ENCODE data around the gene RNF208. TPM values are rescaled to one million over a fixed set of nuclear protein-coding genes. Genes with fewer than 3 reads are reported as not detected.

The RNF208 gene
- total RNA-seq, 3 donors from 2014 or later, result 1.5 to 2.9 (median 1.8) TPM

DNA sequence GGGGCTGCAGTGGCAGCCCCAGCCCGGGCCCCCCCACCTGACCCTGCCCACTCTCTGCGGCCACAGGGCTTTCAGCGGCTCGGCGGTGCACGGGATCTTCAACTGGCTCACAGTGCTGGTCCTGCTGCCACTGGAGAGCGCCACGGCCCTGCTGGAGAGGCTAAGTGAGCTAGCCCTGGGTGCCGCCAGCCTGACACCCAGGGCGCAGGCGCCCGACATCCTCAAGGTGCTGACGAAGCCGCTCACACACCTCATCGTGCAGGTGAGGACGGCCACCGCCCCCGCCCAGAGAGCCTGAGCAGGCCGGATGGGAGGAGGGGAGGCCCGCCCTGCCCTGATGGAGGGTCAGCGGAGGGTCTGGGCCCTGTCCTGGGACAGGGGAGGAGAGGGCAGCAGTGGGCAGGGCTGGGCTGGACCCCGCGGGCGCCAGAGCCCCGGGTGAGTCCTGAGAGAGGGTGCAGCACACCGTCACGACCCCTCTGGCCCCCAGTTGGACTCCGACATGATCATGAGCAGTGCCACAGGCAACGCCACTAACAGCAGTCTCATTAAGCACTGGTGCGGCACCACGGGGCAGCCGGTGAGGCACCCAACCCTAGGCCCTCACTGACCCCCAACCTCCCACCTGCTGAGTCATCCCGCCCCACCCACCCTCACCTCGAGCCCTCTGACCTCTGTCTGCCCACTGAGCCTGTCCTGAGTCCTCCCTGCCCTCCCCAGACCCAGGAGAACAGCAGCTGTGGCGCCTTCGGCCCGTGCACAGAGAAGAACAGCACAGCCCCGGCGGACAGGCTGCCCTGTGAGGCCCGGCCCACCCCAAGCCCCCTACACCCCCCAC, 11.3 kb upstream of the RNF208 start:
- intact Hi-C loops (cut with DNase I; ENCODE audit: low total_unique reads), result loop anchor here (10.0 kb wide), 1 partner anchor 119 kb away; the partner anchor contains the start of gene DPP7
- peaks cover 0 to 21% of the 10 kb centered on the region in 2 donors for H3K4me1 ChIP-seq

DNA sequence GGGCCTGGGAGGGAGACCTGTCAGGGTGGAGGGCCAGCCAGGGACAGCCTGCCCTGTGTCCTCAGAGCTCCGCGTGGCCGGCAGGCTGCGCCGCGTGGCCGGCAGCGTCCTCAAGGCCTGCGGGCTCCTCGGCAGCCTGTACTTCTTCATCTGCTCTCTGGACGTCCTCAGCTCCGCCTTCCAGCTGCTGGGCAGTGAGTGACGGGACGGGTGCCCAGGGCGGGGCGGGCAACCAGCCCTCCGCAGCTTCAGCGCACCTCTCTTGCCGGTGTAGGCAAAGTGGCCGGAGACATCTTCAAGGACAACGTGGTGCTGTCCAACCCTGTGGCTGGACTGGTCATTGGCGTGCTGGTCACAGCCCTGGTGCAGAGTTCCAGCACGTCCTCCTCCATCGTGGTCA, 10.5 kb upstream of the RNF208 start:
- Histone ChIP-seq H3K27me3 (peaks cover 27 to 80% of the 10 kb centered on the region in 2 donors), H3K27ac (no peak overlapping the region), H3K4me1 (peaks cover 0 to 14% of the 10 kb centered on the region in 2 donors), H3K4me3 (no peak overlapping the region), H3K36me3 (no peaks in the 10 kb centered on the region), H3K9me3 (no peaks in the 10 kb centered on the region)
- DNase-seq (ENCODE audit: low spot score in 2 of 2), result no peak
- TF ChIP-seq POLR2AphosphoS5 (IDR thresholded peaks at IDR 0.05) (no peak), POLR2A (IDR thresholded peaks at IDR 0.05) (no peak)
- TF ChIP-seq, protein P1, sequence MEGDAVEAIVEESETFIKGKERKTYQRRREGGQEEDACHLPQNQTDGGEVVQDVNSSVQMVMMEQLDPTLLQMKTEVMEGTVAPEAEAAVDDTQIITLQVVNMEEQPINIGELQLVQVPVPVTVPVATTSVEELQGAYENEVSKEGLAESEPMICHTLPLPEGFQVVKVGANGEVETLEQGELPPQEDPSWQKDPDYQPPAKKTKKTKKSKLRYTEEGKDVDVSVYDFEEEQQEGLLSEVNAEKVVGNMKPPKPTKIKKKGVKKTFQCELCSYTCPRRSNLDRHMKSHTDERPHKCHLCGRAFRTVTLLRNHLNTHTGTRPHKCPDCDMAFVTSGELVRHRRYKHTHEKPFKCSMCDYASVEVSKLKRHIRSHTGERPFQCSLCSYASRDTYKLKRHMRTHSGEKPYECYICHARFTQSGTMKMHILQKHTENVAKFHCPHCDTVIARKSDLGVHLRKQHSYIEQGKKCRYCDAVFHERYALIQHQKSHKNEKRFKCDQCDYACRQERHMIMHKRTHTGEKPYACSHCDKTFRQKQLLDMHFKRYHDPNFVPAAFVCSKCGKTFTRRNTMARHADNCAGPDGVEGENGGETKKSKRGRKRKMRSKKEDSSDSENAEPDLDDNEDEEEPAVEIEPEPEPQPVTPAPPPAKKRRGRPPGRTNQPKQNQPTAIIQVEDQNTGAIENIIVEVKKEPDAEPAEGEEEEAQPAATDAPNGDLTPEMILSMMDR (IDR thresholded peaks at IDR 0.05), result no peak
- intact Hi-C loops (cut with DNase I; ENCODE audit: low total_unique reads), result loop anchor here (10.0 kb wide), 1 partner anchor 118 kb away; the partner anchor contains the start of gene DPP7

More for the DNA sequence above, 11.3 kb upstream of the RNF208 start:
- H3K9me3 ChIP-seq, result no peaks in the 10 kb centered on the region
- H3K4me3 ChIP-seq, result no peak overlapping the region
- H3K36me3 ChIP-seq, result no peaks in the 10 kb centered on the region
- DNase-seq (ENCODE audit: low spot score in 2 of 2), result no peak
- peaks cover 27 to 76% of the 10 kb centered on the region in 2 donors for H3K27me3 ChIP-seq
- TF ChIP-seq POLR2A (IDR thresholded peaks at IDR 0.05) (no peak), POLR2AphosphoS5 (IDR thresholded peaks at IDR 0.05) (no peak)
- TF ChIP-seq, protein P1 (IDR thresholded peaks at IDR 0.05), result no peak
- no peak overlapping the region for H3K27ac ChIP-seq

DNA sequence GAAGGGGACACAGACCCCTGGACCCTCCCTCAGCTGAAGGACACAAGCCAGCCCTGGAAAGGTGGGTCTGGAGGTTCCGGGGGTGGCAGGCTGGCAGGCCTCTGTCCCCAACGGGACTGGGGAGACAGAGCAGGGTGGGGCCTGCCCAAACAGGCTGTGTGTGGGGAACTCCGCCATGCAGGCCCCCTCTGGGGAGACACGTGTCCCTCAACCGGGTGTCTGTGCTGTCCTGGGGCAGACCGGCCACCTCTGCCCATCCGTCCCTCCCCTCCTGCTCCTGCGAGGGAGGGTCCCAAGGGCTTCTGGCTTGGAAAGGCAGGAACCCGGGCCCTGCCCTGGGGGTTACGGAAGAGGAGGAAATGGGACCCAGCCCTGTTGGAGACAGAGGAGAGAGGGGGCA, 10.1 kb upstream of the RNF208 start:
- peaks cover 27 to 80% of the 10 kb centered on the region in 2 donors for H3K27me3 ChIP-seq
- no peak overlapping the region for H3K4me3 ChIP-seq
- TF ChIP-seq POLR2AphosphoS5 (IDR thresholded peaks at IDR 0.05), result no peak
- TF ChIP-seq, protein P1 (IDR thresholded peaks at IDR 0.05), result no peak
- no peak for TF ChIP-seq POLR2A (IDR thresholded peaks at IDR 0.05)
- intact Hi-C loops (cut with DNase I; ENCODE audit: low total_unique reads), result loop anchor here (10.0 kb wide), 1 partner anchor 117 kb away; the partner anchor contains the start of gene DPP7
- DNase-seq (ENCODE audit: low spot score in 2 of 2), result no peak
- no peaks in the 10 kb centered on the region for H3K36me3 ChIP-seq
- H3K9me3 ChIP-seq, result no peaks in the 10 kb centered on the region
- no peak overlapping the region for H3K27ac ChIP-seq
- peaks cover 0 to 13% of the 10 kb centered on the region in 2 donors for H3K4me1 ChIP-seq

- intact Hi-C loops (cut with DNase I; ENCODE audit: low total_unique reads), result loop anchor here (10.0 kb wide), 1 partner anchor 117 kb away; the partner anchor contains the start of gene DPP7
- DNase-seq (ENCODE audit: low spot score in 2 of 2), result no peak
- no peaks in the 10 kb centered on the region for H3K36me3 ChIP-seq
- H3K4me3 ChIP-seq, result no peak overlapping the region
- peaks cover 27 to 80% of the 10 kb centered on the region in 2 donors for H3K27me3 ChIP-seq
- no peak overlapping the region for H3K27ac ChIP-seq
- peaks cover 0 to 10% of the 10 kb centered on the region in 2 donors for H3K4me1 ChIP-seq
- TF ChIP-seq, protein P1 (IDR thresholded peaks at IDR 0.05), result no peak
- no peak for TF ChIP-seq POLR2AphosphoS5 (IDR thresholded peaks at IDR 0.05)
- no peak for TF ChIP-seq POLR2A (IDR thresholded peaks at IDR 0.05)
- H3K9me3 ChIP-seq, result no peaks in the 10 kb centered on the region
Observed at GRCh38 chr9:137231372-137232039, 9.5 kb upstream of the RNF208 start.

Data from breast epithelium (tissue), 4 donors.